Coronary artery (tissue), 2 donors: ENCODE data around the gene SPRY4.

ENCODE experiments used
- DNase-seq: peaks from one replicate; pipeline ENCODE4 v3.0.0-alpha.2; 2017; ENCODE audit warnings: low spot score
- H3K27ac ChIP-seq, 2 donors: fragments of 200-600 bp; sonication (generic); one replicate each; pipeline ENCODE4 v1.5.1; 2016 to 2019
- H3K4me3 ChIP-seq: fragments of 200-600 bp; sonication (generic); 2 replicates; pipeline ENCODE4 v1.5.1; 2016; ENCODE audit warnings: mild to moderate bottlenecking, moderate library complexity
- CTCF ChIP-seq: fragments of 200-600 bp; sonication (generic); IDR thresholded peaks from one replicate; pipeline ENCODE4 v1.5.1; 2019; ENCODE audit warnings: antibody characterized with exemption

SPRY4 gene

DNA sequence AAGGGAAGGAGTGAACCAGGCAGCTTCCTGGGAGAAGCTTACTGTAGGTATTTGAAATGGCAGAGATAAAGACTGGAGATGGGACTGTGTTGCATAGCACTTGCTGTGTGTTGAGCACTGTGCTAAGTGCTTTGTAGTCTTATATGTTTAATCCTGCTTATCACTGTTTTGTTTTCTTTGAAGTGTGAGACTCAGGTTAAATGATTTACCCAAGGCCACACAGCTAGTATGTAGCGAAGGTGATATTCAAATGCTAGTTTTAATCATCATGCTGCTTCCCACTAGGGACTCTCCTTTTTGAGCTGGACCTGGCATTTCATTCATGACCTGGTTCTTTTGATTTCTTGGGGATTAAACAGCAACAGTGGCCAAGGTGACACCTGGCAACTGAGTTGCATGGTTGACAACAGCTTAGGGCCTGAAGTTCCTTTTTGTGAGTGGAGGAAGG lies 35.3 kb upstream of the SPRY4 start:
- DNase-seq, result no peak
- Histone ChIP-seq H3K4me3 (no peak overlapping the region), H3K27ac (no peak overlapping the region)
- no peak for TF ChIP-seq CTCF

DNA sequence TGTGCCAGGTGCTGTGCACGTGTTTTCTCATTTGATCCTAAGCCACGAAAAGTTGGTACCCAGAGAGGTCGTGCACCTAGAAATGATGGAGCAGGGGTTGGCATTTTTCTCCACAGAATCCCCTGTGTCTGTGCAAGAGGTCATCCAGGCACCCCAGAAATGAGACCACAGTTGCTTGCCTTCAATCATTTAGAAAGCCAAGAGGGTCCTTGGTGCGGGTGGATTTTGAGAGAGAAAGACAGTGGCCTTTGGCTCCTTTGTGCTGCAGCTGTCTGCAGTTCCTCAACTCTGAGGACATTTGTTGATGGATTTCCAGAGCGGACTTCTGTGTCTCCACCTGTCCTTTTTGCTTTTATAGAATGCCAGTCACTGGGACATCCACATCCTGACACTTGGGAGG lies 33.8 kb upstream of the SPRY4 start:
- H3K27ac ChIP-seq, result no peak overlapping the region
- TF ChIP-seq CTCF, result no peak
- H3K4me3 ChIP-seq, result no peak overlapping the region
- no peak for DNase-seq

- Histone ChIP-seq H3K27ac (peak overlapping the region; percentile 89 to 97), H3K4me3 (peak overlapping the region; percentile 72)
- DNase-seq, result no peak
- no peak for TF ChIP-seq CTCF
Observed at GRCh38 chr5:142358121-142358520, 33.3 kb upstream of the SPRY4 start.

- Histone ChIP-seq H3K4me3 (peak overlapping the region; percentile 72), H3K27ac (peak overlapping the region; percentile 89 to 97)
- no peak for TF ChIP-seq CTCF
- no peak for DNase-seq
Observed at GRCh38 chr5:142357469-142358090, 32.8 kb upstream of the SPRY4 start.

DNA sequence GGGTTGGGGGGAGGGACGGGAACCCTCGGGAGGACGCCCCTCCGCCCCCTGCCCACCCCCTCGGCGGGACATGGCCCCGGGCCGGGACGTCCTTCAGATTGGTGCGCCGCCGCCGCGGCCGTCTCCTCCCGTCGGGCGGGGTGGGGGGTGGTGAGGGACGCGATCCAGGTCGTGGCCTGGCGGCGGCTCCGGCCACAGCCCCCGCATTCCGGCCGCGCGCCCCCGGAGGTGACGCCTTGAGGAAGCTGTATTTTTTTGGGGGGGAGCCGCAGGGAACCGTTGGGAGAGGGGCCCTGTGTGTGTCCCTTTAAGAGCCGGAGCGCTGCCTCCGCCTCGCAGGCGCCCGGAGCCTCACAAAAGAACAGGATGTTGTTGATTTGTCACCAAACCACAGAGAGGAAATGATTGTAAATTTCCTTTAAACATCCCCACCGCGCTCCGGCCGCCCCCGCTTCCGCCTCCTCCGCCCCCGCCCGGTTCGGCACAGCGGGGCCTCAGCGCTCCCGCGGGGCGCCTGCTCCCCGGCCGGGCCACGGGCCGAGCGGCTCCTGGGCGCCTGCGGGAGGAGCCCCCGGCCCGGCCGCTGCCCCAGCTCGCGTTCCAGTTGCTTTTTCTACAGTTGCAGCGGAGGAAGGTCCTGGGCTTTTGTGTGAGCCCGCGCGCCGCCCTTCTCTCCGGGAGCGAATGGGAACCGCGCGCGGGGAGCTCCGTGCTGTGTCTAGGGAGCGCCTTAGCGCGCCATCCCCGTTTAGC lies 32.1 kb upstream of the SPRY4 start:
- Histone ChIP-seq H3K27ac (peak overlapping the region; percentile 89 to 97), H3K4me3 (peak overlapping the region; percentile 72)
- no peak for TF ChIP-seq CTCF
- DNase-seq, result peak; percentile 93

- no peak for TF ChIP-seq CTCF
- Histone ChIP-seq H3K27ac (peak overlapping the region; percentile 89 to 97), H3K4me3 (peak overlapping the region; percentile 72)
- no peak for DNase-seq
Observed at GRCh38 chr5:142356349-142356715, 31.5 kb upstream of the SPRY4 start.

- no peak for TF ChIP-seq CTCF
- Histone ChIP-seq H3K27ac (no peak overlapping the region), H3K4me3 (no peak overlapping the region)
- DNase-seq, result no peak
Observed at GRCh38 chr5:142353071-142353472, 28.3 kb upstream of the SPRY4 start.
